ENCODE measurements around the gene LRP1B. TPM values are rescaled to one million over a fixed set of nuclear protein-coding genes. Genes with fewer than 3 reads are reported as not detected.
A peak's percentile ranks its signal among the peaks of the same experiment; 100 is the strongest.

Gene LRP1B
- polyA plus RNA-seq, 2 of the 4 experiments (the other 2 are of a cell fraction) = 0.03 TPM; not detected in 1

DNA sequence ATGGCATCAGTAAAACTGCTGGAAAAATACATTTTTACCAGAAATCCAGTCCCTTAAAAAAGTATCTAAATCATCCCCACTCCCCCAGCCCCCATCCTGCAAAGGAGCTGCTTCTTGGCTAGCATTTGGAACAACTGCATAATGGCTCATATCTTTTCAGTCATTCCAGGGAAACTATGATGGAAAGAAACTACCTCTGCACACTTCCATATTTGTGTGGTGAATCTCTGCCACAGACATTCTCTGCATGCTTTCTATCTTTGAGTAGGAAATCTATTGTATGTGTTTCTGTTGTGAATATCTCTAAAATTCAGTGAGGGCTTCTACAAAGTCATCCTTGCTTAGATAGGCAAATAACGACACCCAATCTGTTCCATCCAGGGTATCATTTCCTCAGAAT is 632.3 kb downstream of the LRP1B start:
- Histone ChIP-seq H3K4me1 (peaks cover 6% of the 10 kb centered on the region; the same call in 1 of the 3 replicates), H3K27ac (no peak overlapping the region), H3K4me3 (no peak overlapping the region), H3K9me3 (no peaks in the 10 kb centered on the region), H3K4me2 (no peak overlapping the region)
- POLR2A ChIA-PET = no interaction called here
- no peak for TF ChIP-seq EHF (CRISPR knock-in tag; IDR thresholded peaks at IDR 0.05)
- no peak for TF ChIP-seq JUNB (IDR thresholded peaks at IDR 0.05)
- TF ChIP-seq FOSL2 (IDR thresholded peaks at IDR 0.05) = no peak
- TF ChIP-seq FOSL2 (CRISPR knock-in tag; IDR thresholded peaks at IDR 0.05) = no peak
- no peak for TF ChIP-seq NPAS2 (CRISPR knock-in tag; IDR thresholded peaks at IDR 0.05; ENCODE audit: borderline replicate concordance)
- no peak for TF ChIP-seq POLR2A (IDR thresholded peaks at IDR 0.05; ENCODE audit: low read length)
- TF ChIP-seq CHD2 (IDR thresholded peaks at IDR 0.05; ENCODE audit: low read length, partially characterized antibody) = no peak
- TF ChIP-seq POLR2AphosphoS2 (conservative IDR thresholded peaks at IDR 0.05; ENCODE audit: low read length) = no peak
- CTCF ChIA-PET = no interaction called here
- no peak for DNase-seq (ENCODE audit: low read depth in 1 of 2, low spot score in 1 of 2)
- FAIRE-seq = no peak
- ATAC-seq = no peak
- WGBS (ENCODE audit: missing lambda C conversion rate) = 65% methylated on average over 1 of the region's 1 CpG

DNA sequence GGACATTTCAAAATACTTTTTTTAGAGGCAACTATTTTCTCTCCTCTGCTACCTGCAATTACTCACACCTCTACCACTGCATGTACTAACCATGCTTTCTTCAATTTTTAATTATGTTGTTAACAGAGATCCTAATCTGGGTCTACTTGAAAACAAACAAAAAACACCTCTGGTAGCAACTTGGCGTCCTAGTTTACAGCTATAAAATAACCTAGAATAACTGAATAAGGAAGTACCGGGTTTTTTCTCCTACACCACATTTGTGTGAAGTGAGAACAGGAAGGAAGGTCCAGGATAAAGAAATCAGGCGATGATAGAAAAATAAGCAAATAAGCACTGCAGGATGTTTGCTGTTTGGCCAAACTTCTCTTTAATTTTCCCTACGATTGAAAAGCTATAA is 633.5 kb downstream of the LRP1B start:
- ATAC-seq = no peak
- TF ChIP-seq, protein P1, sequence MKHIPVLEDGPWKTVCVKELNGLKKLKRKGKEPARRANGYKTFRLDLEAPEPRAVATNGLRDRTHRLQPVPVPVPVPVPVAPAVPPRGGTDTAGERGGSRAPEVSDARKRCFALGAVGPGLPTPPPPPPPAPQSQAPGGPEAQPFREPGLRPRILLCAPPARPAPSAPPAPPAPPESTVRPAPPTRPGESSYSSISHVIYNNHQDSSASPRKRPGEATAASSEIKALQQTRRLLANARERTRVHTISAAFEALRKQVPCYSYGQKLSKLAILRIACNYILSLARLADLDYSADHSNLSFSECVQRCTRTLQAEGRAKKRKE (CRISPR knock-in tag; IDR thresholded peaks at IDR 0.05; ENCODE audit: low read depth) = no peak
- TF ChIP-seq SMC3 (IDR thresholded peaks at IDR 0.05) (no peak), NFE2L2 (conservative IDR thresholded peaks at IDR 0.05; ENCODE audit: low read length) (no peak), GATA3 (IDR thresholded peaks at IDR 0.05; ENCODE audit: borderline replicate concordance) (no peak), KDM5A (IDR thresholded peaks at IDR 0.05) (no peak), RARB (CRISPR knock-in tag; IDR thresholded peaks at IDR 0.05) (no peak), EP300 (IDR thresholded peaks at IDR 0.05) (no peak), MAZ (IDR thresholded peaks at IDR 0.05; ENCODE audit: borderline replicate concordance, low read depth, low read length) (no peak)
- DNase-seq (ENCODE audit: low read depth in 1 of 2, low spot score in 1 of 2) = no peak
- Histone ChIP-seq H3K9me3 (no peaks in the 10 kb centered on the region), H3K4me2 (peak overlapping the region; percentile 27; the same call in 1 of the 3 replicates), H3K27ac (no peak overlapping the region), H3K4me1 (peaks cover 6% of the 10 kb centered on the region; the same call in 1 of the 3 replicates), H3K4me3 (no peak overlapping the region)
- WGBS (ENCODE audit: missing lambda C conversion rate) = 33% methylated on average over 4 of the region's 4 CpGs
- POLR2A ChIA-PET = no interaction called here
- CTCF ChIA-PET = no interaction called here
- no peak for FAIRE-seq

DNA sequence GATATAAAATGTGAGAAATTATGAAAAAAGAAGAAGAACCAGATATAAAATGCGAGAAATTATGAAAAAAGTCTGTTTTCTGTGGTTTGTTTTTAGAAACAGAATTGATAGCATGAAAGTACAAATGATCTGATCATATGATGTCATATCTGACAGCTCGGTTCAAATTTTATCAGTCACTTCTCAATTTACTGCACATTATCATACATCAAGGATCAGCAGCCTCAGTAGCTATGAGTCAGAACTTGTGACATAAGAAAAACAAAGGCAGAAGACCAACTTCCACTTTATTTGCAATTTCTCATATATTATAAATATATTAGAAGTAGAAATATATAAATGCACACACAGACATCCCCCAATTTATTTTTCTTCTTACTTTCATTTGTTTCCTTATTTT is 634.0 kb downstream of the LRP1B start:
- POLR2A ChIA-PET = no interaction called here
- Histone ChIP-seq H3K4me1 (peaks cover 6% of the 10 kb centered on the region; the same call in 1 of the 3 replicates), H3K4me3 (no peak overlapping the region), H3K4me2 (no peak overlapping the region), H3K27ac (no peak overlapping the region), H3K9me3 (no peaks in the 10 kb centered on the region)
- ATAC-seq (no peak), FAIRE-seq (no peak), DNase-seq (ENCODE audit: low read depth in 1 of 2, low spot score in 1 of 2) (no peak)
- CTCF ChIA-PET = no interaction called here
- WGBS (ENCODE audit: missing lambda C conversion rate) = 57% methylated on average over 2 of the region's 2 CpGs
- TF ChIP-seq CHD4 (IDR thresholded peaks at IDR 0.05; ENCODE audit: borderline replicate concordance) = no peak
- no peak for TF ChIP-seq MAZ (IDR thresholded peaks at IDR 0.05; ENCODE audit: borderline replicate concordance, low read depth, low read length)
- no peak for TF ChIP-seq ZNF302 (CRISPR knock-in tag; IDR thresholded peaks at IDR 0.05)
- TF ChIP-seq HEYL (CRISPR knock-in tag; IDR thresholded peaks at IDR 0.05) = no peak
- no peak for TF ChIP-seq JUNB (IDR thresholded peaks at IDR 0.05)
- no peak for TF ChIP-seq CEBPB (IDR thresholded peaks at IDR 0.05)
- no peak for TF ChIP-seq NFE2L2 (conservative IDR thresholded peaks at IDR 0.05; ENCODE audit: low read length)
- TF ChIP-seq, protein P2, sequence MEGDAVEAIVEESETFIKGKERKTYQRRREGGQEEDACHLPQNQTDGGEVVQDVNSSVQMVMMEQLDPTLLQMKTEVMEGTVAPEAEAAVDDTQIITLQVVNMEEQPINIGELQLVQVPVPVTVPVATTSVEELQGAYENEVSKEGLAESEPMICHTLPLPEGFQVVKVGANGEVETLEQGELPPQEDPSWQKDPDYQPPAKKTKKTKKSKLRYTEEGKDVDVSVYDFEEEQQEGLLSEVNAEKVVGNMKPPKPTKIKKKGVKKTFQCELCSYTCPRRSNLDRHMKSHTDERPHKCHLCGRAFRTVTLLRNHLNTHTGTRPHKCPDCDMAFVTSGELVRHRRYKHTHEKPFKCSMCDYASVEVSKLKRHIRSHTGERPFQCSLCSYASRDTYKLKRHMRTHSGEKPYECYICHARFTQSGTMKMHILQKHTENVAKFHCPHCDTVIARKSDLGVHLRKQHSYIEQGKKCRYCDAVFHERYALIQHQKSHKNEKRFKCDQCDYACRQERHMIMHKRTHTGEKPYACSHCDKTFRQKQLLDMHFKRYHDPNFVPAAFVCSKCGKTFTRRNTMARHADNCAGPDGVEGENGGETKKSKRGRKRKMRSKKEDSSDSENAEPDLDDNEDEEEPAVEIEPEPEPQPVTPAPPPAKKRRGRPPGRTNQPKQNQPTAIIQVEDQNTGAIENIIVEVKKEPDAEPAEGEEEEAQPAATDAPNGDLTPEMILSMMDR (IDR thresholded peaks at IDR 0.05) = no peak

DNA sequence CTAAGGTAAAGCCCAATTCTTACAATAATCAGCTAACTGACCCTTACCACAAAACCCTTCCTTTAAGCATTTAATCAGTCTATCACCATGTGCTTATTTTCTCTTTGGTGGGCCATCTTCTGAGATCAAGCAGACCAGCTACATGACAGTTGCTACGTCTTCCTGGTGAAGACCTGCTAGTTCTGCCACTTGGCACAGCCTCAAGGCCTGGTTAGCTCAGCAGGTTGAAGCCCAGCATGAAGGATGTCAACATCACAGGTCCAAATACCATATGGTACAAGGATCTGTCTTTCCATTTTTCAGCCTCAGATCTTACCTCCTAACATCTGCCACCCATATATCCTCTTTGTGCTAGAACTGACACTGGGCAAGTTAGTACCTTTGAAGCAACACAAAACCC is 636.9 kb downstream of the LRP1B start:
- DNase-seq (ENCODE audit: low read depth in 1 of 2, low spot score in 1 of 2) (no peak), FAIRE-seq (no peak), ATAC-seq (no peak)
- WGBS (ENCODE audit: missing lambda C conversion rate) = 67% methylated on average over 1 of the region's 1 CpG
- Histone ChIP-seq H3K9me3 (no peaks in the 10 kb centered on the region), H3K4me1 (peaks cover 6% of the 10 kb centered on the region; the same call in 1 of the 3 replicates), H3K27ac (no peak overlapping the region), H3K4me3 (no peak overlapping the region), H3K4me2 (no peak overlapping the region)
- ChIA-PET POLR2A (no interaction called here), CTCF (no interaction called here)
- TF ChIP-seq NPAS2 (CRISPR knock-in tag; IDR thresholded peaks at IDR 0.05; ENCODE audit: borderline replicate concordance) (no peak), HOXB13 (CRISPR knock-in tag; IDR thresholded peaks at IDR 0.05; ENCODE audit: low read depth) (no peak), MYC (IDR thresholded peaks at IDR 0.05; ENCODE audit: borderline replicate concordance, low read length) (no peak), JUN (IDR thresholded peaks at IDR 0.05) (no peak), POLR2A (IDR thresholded peaks at IDR 0.05; ENCODE audit: low read length) (no peak), HOXB5 (CRISPR knock-in tag; IDR thresholded peaks at IDR 0.05) (no peak), CBX8 (IDR thresholded peaks at IDR 0.05) (no peak), MAFK (IDR thresholded peaks at IDR 0.05; ENCODE audit: partially characterized antibody) (no peak), NR3C1 (IDR thresholded peaks at IDR 0.05) (no peak)
- TF ChIP-seq, protein P3, sequence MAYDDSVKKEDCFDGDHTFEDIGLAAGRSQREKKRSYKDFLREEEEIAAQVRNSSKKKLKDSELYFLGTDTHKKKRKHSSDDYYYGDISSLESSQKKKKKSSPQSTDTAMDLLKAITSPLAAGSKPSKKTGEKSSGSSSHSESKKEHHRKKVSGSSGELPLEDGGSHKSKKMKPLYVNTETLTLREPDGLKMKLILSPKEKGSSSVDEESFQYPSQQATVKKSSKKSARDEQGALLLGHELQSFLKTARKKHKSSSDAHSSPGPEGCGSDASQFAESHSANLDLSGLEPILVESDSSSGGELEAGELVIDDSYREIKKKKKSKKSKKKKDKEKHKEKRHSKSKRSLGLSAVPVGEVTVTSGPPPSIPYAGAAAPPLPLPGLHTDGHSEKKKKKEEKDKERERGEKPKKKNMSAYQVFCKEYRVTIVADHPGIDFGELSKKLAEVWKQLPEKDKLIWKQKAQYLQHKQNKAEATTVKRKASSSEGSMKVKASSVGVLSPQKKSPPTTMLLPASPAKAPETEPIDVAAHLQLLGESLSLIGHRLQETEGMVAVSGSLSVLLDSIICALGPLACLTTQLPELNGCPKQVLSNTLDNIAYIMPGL (CRISPR knock-in tag; IDR thresholded peaks at IDR 0.05; ENCODE audit: borderline replicate concordance) = no peak
- TF ChIP-seq, protein P4, sequence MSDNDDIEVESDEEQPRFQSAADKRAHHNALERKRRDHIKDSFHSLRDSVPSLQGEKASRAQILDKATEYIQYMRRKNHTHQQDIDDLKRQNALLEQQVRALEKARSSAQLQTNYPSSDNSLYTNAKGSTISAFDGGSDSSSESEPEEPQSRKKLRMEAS (IDR thresholded peaks at IDR 0.05) = no peak

Data from A549 (cell line).